ENCODE data around the gene KRT83. TPM values are rescaled to one million over a fixed set of nuclear protein-coding genes. Genes with fewer than 3 reads are reported as not detected.

KRT83 gene
- total and polyA plus RNA-seq, 2 donors (not counting 1 experiment from before 2014, with no cell fraction given), result not detected

GRCh38 chr12:52266514-52266913, 54.7 kb downstream of the KRT83 start:
- Histone ChIP-seq H3K27me3 (replicated peaks in 1 of 4; ENCODE audit: control extremely low read depth in 1 of 4, control insufficient read depth in 3 of 4, insufficient read depth in 4 of 4, low read length in 3 of 4) (peaks cover 0 to 15% (median 3%) of the 10 kb centered on the region in 4 experiments), H3K4me2 (replicated peaks; ENCODE audit: low read depth, low read length, poor library complexity, severe bottlenecking) (no peak overlapping the region), H3K27ac (ENCODE audit: low read length in 2 of 2) (no peak overlapping the region), H3K9me3 (ENCODE audit: control extremely low read depth in 1 of 3, control insufficient read depth in 2 of 3, insufficient read depth in 1 of 3, low read length in 2 of 3) (peaks cover 0 to 15% (median 0%) of the 10 kb centered on the region in 3 donors), H3K79me2 (ENCODE audit: control insufficient read depth, insufficient read depth, low read length) (no peaks in the 10 kb centered on the region), H2AFZ (ENCODE audit: insufficient read depth, low read depth, low read length, poor library complexity, severe bottlenecking) (no peak overlapping the region), H3K4me3 (ENCODE audit: control extremely low read depth in 1 of 5, extremely low read depth in 1 of 5, insufficient read depth in 1 of 5, low read depth in 2 of 5, low read length in 4 of 5) (no peak overlapping the region), H3K9ac (ENCODE audit: low read length) (no peak overlapping the region), H3K4me1 (ENCODE audit: control insufficient read depth in 2 of 2, insufficient read depth in 2 of 2, low read length in 2 of 2) (no peaks in the 10 kb centered on the region), H4K20me1 (ENCODE audit: control insufficient read depth, insufficient read depth, low read length, poor library complexity, severe bottlenecking) (no peaks in the 10 kb centered on the region), H3K36me3 (replicated peaks in 1 of 2; ENCODE audit: control extremely low read depth in 1 of 2, control insufficient read depth in 1 of 2, extremely low read depth in 1 of 2, insufficient read depth in 2 of 2, low read length in 1 of 2) (no peaks in the 10 kb centered on the region)
- no peaks in the 10 kb centered on the region for H3K9me3 Mint-ChIP-seq (ENCODE audit: insufficient read depth)
- ChIA-PET POLR2A (no interaction called here), CTCF (interaction anchor here (0.7 kb wide), 1 partner anchor 12 kb away, joined by 3 read pairs; no protein-coding TSS in a partner anchor)
- ATAC-seq (ENCODE audit: low read depth) (no peak), DNase-seq (no peak)
- no peaks in the 10 kb centered on the region for H3K4me1 Mint-ChIP-seq
- H3K27ac Mint-ChIP-seq, result no peak overlapping the region
- no peak for TF ChIP-seq CTCF (IDR thresholded peaks at IDR 0.05)
- no peak for TF ChIP-seq EZH2 (IDR thresholded peaks at IDR 0.05; ENCODE audit: borderline replicate concordance, insufficient read depth, low read depth, low read length, poor library complexity, severe bottlenecking)
- intact Hi-C loops (cut with micrococcal nuclease), result no loop called here
- WGBS (ENCODE audit: insufficient coverage), result 87% methylated on average over 2 of the region's 2 CpGs
- H3K4me3 Mint-ChIP-seq, result no peak overlapping the region
- peaks cover 22% of the 10 kb centered on the region for H3K27me3 Mint-ChIP-seq

GRCh38 chr12:52264435-52264825, 56.8 kb downstream of the KRT83 start:
- no peak overlapping the region for H3K4me2 ChIP-seq (replicated peaks; ENCODE audit: low read depth, low read length, poor library complexity, severe bottlenecking)
- H3K4me1 ChIP-seq (ENCODE audit: control insufficient read depth in 2 of 2, insufficient read depth in 2 of 2, low read length in 2 of 2), result no peaks in the 10 kb centered on the region
- no peak overlapping the region for H3K27ac ChIP-seq (ENCODE audit: low read length in 2 of 2)
- Mint-ChIP-seq H3K4me3 (no peak overlapping the region), H3K27me3 (peaks cover 32% of the 10 kb centered on the region), H3K4me1 (no peaks in the 10 kb centered on the region), H3K27ac (no peak overlapping the region), H3K9me3 (ENCODE audit: insufficient read depth) (no peaks in the 10 kb centered on the region)
- no peak for ATAC-seq (ENCODE audit: low read depth)
- CTCF ChIA-PET, result no interaction called here
- no peak overlapping the region for H2AFZ ChIP-seq (ENCODE audit: insufficient read depth, low read depth, low read length, poor library complexity, severe bottlenecking)
- H3K27me3 ChIP-seq (replicated peaks in 1 of 4; ENCODE audit: control extremely low read depth in 1 of 4, control insufficient read depth in 3 of 4, insufficient read depth in 4 of 4, low read length in 3 of 4), result peaks cover 0 to 25% (median 3%) of the 10 kb centered on the region in 4 experiments
- H3K36me3 ChIP-seq (replicated peaks in 1 of 2; ENCODE audit: control extremely low read depth in 1 of 2, control insufficient read depth in 1 of 2, extremely low read depth in 1 of 2, insufficient read depth in 2 of 2, low read length in 1 of 2), result no peaks in the 10 kb centered on the region
- H3K9me3 ChIP-seq (ENCODE audit: control extremely low read depth in 1 of 3, control insufficient read depth in 2 of 3, insufficient read depth in 1 of 3, low read length in 2 of 3), result peaks cover 0 to 15% (median 0%) of the 10 kb centered on the region in 3 donors
- no peaks in the 10 kb centered on the region for H4K20me1 ChIP-seq (ENCODE audit: control insufficient read depth, insufficient read depth, low read length, poor library complexity, severe bottlenecking)
- POLR2A ChIA-PET, result no interaction called here
- WGBS (ENCODE audit: insufficient coverage), result 84% methylated on average over 2 of the region's 2 CpGs
- no peak for DNase-seq
- no peak overlapping the region for H3K9ac ChIP-seq (ENCODE audit: low read length)
- intact Hi-C loops (cut with micrococcal nuclease), result no loop called here
- H3K79me2 ChIP-seq (ENCODE audit: control insufficient read depth, insufficient read depth, low read length), result no peaks in the 10 kb centered on the region
- no peak overlapping the region for H3K4me3 ChIP-seq (ENCODE audit: control extremely low read depth in 1 of 5, extremely low read depth in 1 of 5, insufficient read depth in 1 of 5, low read depth in 2 of 5, low read length in 4 of 5)
- TF ChIP-seq EZH2 (IDR thresholded peaks at IDR 0.05; ENCODE audit: borderline replicate concordance, insufficient read depth, low read depth, low read length, poor library complexity, severe bottlenecking) (no peak), CTCF (IDR thresholded peaks at IDR 0.05) (no peak)

Other genes with a start within 250 kb of the KRT83 start
- not detected in 2 replicates for gene SMIM41, start 241.7 kb downstream of the KRT83 start, total RNA-seq
- gene SMIM41, start 241.7 kb downstream of the KRT83 start, polyA plus RNA-seq, result 0.12 TPM in 1 of 2 replicates, not detected in the other
- not detected in 2 replicates for gene KRT80, start 129.4 kb downstream of the KRT83 start, total RNA-seq
- gene KRT80, start 129.4 kb downstream of the KRT83 start, polyA plus RNA-seq, result not detected in 2 replicates
- gene KRT7, start 88.2 kb downstream of the KRT83 start, total RNA-seq, result not detected in 2 replicates
- not detected in 2 replicates for gene KRT7, start 88.2 kb downstream of the KRT83 start, polyA plus RNA-seq
- not detected in 2 replicates for gene KRT86, start 46.8 kb downstream of the KRT83 start, total RNA-seq
- not detected in 2 replicates for gene KRT86, start 46.8 kb downstream of the KRT83 start, polyA plus RNA-seq
- gene KRT81, start 29.9 kb downstream of the KRT83 start, total RNA-seq, result not detected in 2 replicates
- gene KRT81, start 29.9 kb downstream of the KRT83 start, polyA plus RNA-seq, result not detected in 2 replicates
- gene KRT85, start 46.1 kb upstream of the KRT83 start, total RNA-seq, result not detected in 2 replicates
- not detected in 2 replicates for gene KRT85, start 46.1 kb upstream of the KRT83 start, polyA plus RNA-seq
- not detected in 2 replicates for gene KRT84, start 64.3 kb upstream of the KRT83 start, total RNA-seq
- not detected in 2 replicates for gene KRT84, start 64.3 kb upstream of the KRT83 start, polyA plus RNA-seq
- not detected in 2 replicates for gene KRT82, start 84.9 kb upstream of the KRT83 start, total RNA-seq
- gene KRT82, start 84.9 kb upstream of the KRT83 start, polyA plus RNA-seq, result not detected in 2 replicates
- gene KRT75, start 113.0 kb upstream of the KRT83 start, total RNA-seq, result not detected in 2 replicates
- gene KRT75, start 113.0 kb upstream of the KRT83 start, polyA plus RNA-seq, result not detected in 2 replicates
- not detected in 2 replicates for gene KRT6B, start 130.7 kb upstream of the KRT83 start, total RNA-seq
- gene KRT6B, start 130.7 kb upstream of the KRT83 start, polyA plus RNA-seq, result not detected in 2 replicates
- gene KRT6C, start 152.4 kb upstream of the KRT83 start, total RNA-seq, result not detected in 2 replicates
- not detected in 2 replicates for gene KRT6C, start 152.4 kb upstream of the KRT83 start, polyA plus RNA-seq
- gene KRT6A, start 171.9 kb upstream of the KRT83 start, total RNA-seq, result not detected in 2 replicates
- gene KRT6A, start 171.9 kb upstream of the KRT83 start, polyA plus RNA-seq, result not detected in 2 replicates
- gene KRT5, start 199.0 kb upstream of the KRT83 start, total RNA-seq, result not detected in 2 replicates
- gene KRT5, start 199.0 kb upstream of the KRT83 start, polyA plus RNA-seq, result 0.19 TPM in 1 of 2 replicates, not detected in the other
- gene KRT71, start 231.7 kb upstream of the KRT83 start, total RNA-seq, result not detected in 2 replicates
- not detected in 2 replicates for gene KRT71, start 231.7 kb upstream of the KRT83 start, polyA plus RNA-seq